ENCODE results near the gene MINAR1. TPM values are rescaled to one million over a fixed set of nuclear protein-coding genes. Genes with fewer than 3 reads are reported as not detected.
A peak's percentile ranks its signal among the peaks of the same experiment; 100 is the strongest.

MINAR1 gene
- total and polyA plus RNA-seq, 2 experiments from 2014 or later, result 0.28 to 1.3 TPM

GRCh38 chr15:79432345-79433275 is 474 bp downstream of the MINAR1 start:
- WGBS, 2 experiments (ENCODE audit: low coverage in 1 of 2, low lambda C conversion rate in 2 of 2, missing lambda C conversion rate in 2 of 2), result 21 to 28% methylated on average over 56 to 84 of the region's 84 CpGs
- in situ Hi-C loops (cut with MboI), result no loop called here
- Histone ChIP-seq H3K4me1 (ENCODE audit: insufficient read depth) (no peaks in the 10 kb centered on the region), H3K27ac (no peak overlapping the region), H2AFZ (peak overlapping the region; percentile 83), H3K4me3 (peak overlapping the region; percentile 74), H3K4me2 (ENCODE audit: unreplicated experiment) (peak overlapping the region; percentile 65), H3K27me3 (replicated peaks; ENCODE audit: insufficient read depth) (peaks cover 28% of the 10 kb centered on the region), H4K20me1 (ENCODE audit: insufficient read depth) (no peaks in the 10 kb centered on the region), H3F3A (ENCODE audit: insufficient read depth) (no peaks in the 10 kb centered on the region), H3K36me3 (ENCODE audit: low read depth) (no peaks in the 10 kb centered on the region), H3K9ac (peak overlapping the region; percentile 58), H3K79me2 (ENCODE audit: insufficient read depth) (no peaks in the 10 kb centered on the region), H3K9me3 (ENCODE audit: low read depth) (no peaks in the 10 kb centered on the region), H3K9me2 (ENCODE audit: insufficient read depth) (no peaks in the 10 kb centered on the region)
- TF ChIP-seq EZH2phosphoT487 (IDR thresholded peaks at IDR 0.05; ENCODE audit: insufficient read depth, low read depth) (no peak), EZH2 (IDR thresholded peaks at IDR 0.05; ENCODE audit: insufficient read depth, poor library complexity, severe bottlenecking) (no peak)
- peak; percentile 42 for DNase-seq

- H4K20me1 ChIP-seq (ENCODE audit: insufficient read depth), result no peaks in the 10 kb centered on the region
- TF ChIP-seq EZH2 (IDR thresholded peaks at IDR 0.05; ENCODE audit: insufficient read depth, poor library complexity, severe bottlenecking) (no peak), EZH2phosphoT487 (IDR thresholded peaks at IDR 0.05; ENCODE audit: insufficient read depth, low read depth) (no peak)
- in situ Hi-C loops (cut with MboI), result no loop called here
- H3K27me3 ChIP-seq (replicated peaks; ENCODE audit: insufficient read depth), result peaks cover 25% of the 10 kb centered on the region
- no peak overlapping the region for H3K4me2 ChIP-seq (ENCODE audit: unreplicated experiment)
- WGBS, 2 experiments (ENCODE audit: low coverage in 1 of 2, low lambda C conversion rate in 2 of 2, missing lambda C conversion rate in 2 of 2), result 88 to 89% methylated on average over 12 of the region's 12 CpGs
- no peaks in the 10 kb centered on the region for H3K79me2 ChIP-seq (ENCODE audit: insufficient read depth)
- DNase-seq, result no peak
- H3K9me3 ChIP-seq (ENCODE audit: low read depth), result no peaks in the 10 kb centered on the region
- no peaks in the 10 kb centered on the region for H3K36me3 ChIP-seq (ENCODE audit: low read depth)
- H3F3A ChIP-seq (ENCODE audit: insufficient read depth), result no peaks in the 10 kb centered on the region
- no peak overlapping the region for H2AFZ ChIP-seq
- H3K4me3 ChIP-seq, result no peak overlapping the region
- H3K27ac ChIP-seq, result no peak overlapping the region
- H3K9ac ChIP-seq, result no peak overlapping the region
- H3K4me1 ChIP-seq (ENCODE audit: insufficient read depth), result no peaks in the 10 kb centered on the region
- H3K9me2 ChIP-seq (ENCODE audit: insufficient read depth), result no peaks in the 10 kb centered on the region
These were observed 1.3 kb downstream of the MINAR1 start for GRCh38 chr15:79433276-79433990.

GRCh38 chr15:79434361-79434760 is 2.2 kb downstream of the MINAR1 start:
- Histone ChIP-seq H3K9ac (no peak overlapping the region), H3K4me1 (ENCODE audit: insufficient read depth) (no peaks in the 10 kb centered on the region), H3K27ac (no peak overlapping the region), H3K4me2 (ENCODE audit: unreplicated experiment) (no peak overlapping the region), H3F3A (ENCODE audit: insufficient read depth) (no peaks in the 10 kb centered on the region), H3K9me3 (ENCODE audit: low read depth) (no peaks in the 10 kb centered on the region), H3K4me3 (no peak overlapping the region), H4K20me1 (ENCODE audit: insufficient read depth) (no peaks in the 10 kb centered on the region), H3K9me2 (ENCODE audit: insufficient read depth) (no peaks in the 10 kb centered on the region), H2AFZ (no peak overlapping the region), H3K36me3 (ENCODE audit: low read depth) (no peaks in the 10 kb centered on the region), H3K79me2 (ENCODE audit: insufficient read depth) (no peaks in the 10 kb centered on the region), H3K27me3 (replicated peaks; ENCODE audit: insufficient read depth) (peaks cover 18% of the 10 kb centered on the region)
- 48 to 67% methylated on average over 3 of the region's 3 CpGs for WGBS, 2 experiments (ENCODE audit: low coverage in 1 of 2, low lambda C conversion rate in 2 of 2, missing lambda C conversion rate in 2 of 2)
- in situ Hi-C loops (cut with MboI), result no loop called here
- no peak for DNase-seq
- TF ChIP-seq EZH2 (IDR thresholded peaks at IDR 0.05; ENCODE audit: insufficient read depth, poor library complexity, severe bottlenecking) (no peak), EZH2phosphoT487 (IDR thresholded peaks at IDR 0.05; ENCODE audit: insufficient read depth, low read depth) (no peak)

GRCh38 chr15:79436037-79436780 is 4.1 kb downstream of the MINAR1 start:
- H3K4me1 ChIP-seq (ENCODE audit: insufficient read depth), result no peaks in the 10 kb centered on the region
- no peaks in the 10 kb centered on the region for H3F3A ChIP-seq (ENCODE audit: insufficient read depth)
- H3K36me3 ChIP-seq (ENCODE audit: low read depth), result no peaks in the 10 kb centered on the region
- in situ Hi-C loops (cut with MboI), result no loop called here
- H3K4me3 ChIP-seq, result no peak overlapping the region
- DNase-seq, result no peak
- peaks cover 13% of the 10 kb centered on the region for H3K27me3 ChIP-seq (replicated peaks; ENCODE audit: insufficient read depth)
- no peaks in the 10 kb centered on the region for H3K9me3 ChIP-seq (ENCODE audit: low read depth)
- H3K9ac ChIP-seq, result no peak overlapping the region
- no peaks in the 10 kb centered on the region for H4K20me1 ChIP-seq (ENCODE audit: insufficient read depth)
- H3K79me2 ChIP-seq (ENCODE audit: insufficient read depth), result no peaks in the 10 kb centered on the region
- no peak for TF ChIP-seq EZH2 (IDR thresholded peaks at IDR 0.05; ENCODE audit: insufficient read depth, poor library complexity, severe bottlenecking)
- TF ChIP-seq EZH2phosphoT487 (IDR thresholded peaks at IDR 0.05; ENCODE audit: insufficient read depth, low read depth), result no peak
- WGBS, 2 experiments (ENCODE audit: low coverage in 1 of 2, low lambda C conversion rate in 2 of 2, missing lambda C conversion rate in 2 of 2), result 47 to 51% methylated on average over 8 of the region's 8 CpGs
- no peak overlapping the region for H3K4me2 ChIP-seq (ENCODE audit: unreplicated experiment)
- H3K9me2 ChIP-seq (ENCODE audit: insufficient read depth), result no peaks in the 10 kb centered on the region
- no peak overlapping the region for H3K27ac ChIP-seq
- no peak overlapping the region for H2AFZ ChIP-seq
